HepG2 (cell line): ENCODE results near the gene SPAG9. TPM values are rescaled to one million over a fixed set of nuclear protein-coding genes. Genes with fewer than 3 reads are reported as not detected.
A peak's percentile ranks its signal among the peaks of the same experiment; 100 is the strongest.

Experiments
- ASH2L ChIP-seq: fragments of 300-600, 200-600 bp; sonication (generic); IDR thresholded peaks from 2 replicates; pipeline ENCODE4 v1.7.0; 2017; ENCODE audit warnings: low read depth, mild to moderate bottlenecking, moderate library complexity, mixed read lengths, low read length; ENCODE audit not compliant: insufficient read length
- ETV5 ChIP-seq: IDR thresholded peaks from 2 replicates; pipeline ENCODE4 v1.6.1; 2018; ENCODE audit warnings: missing biosample characterization, missing genetic modification reagents, inconsistent platforms, borderline replicate concordance
- FOXM1 ChIP-seq: sonication (generic); formaldehyde crosslinking; IDR thresholded peaks from 2 replicates; pipeline ENCODE4 v1.5.0; 2020; ENCODE audit warnings: missing genetic modification reagents
- MAF1 ChIP-seq: sonication (generic); formaldehyde crosslinking; IDR thresholded peaks from 2 replicates; pipeline ENCODE4 v1.5.0; 2020; ENCODE audit warnings: missing genetic modification reagents, borderline replicate concordance
- MEF2D ChIP-seq: sonication (generic); formaldehyde crosslinking; IDR thresholded peaks from 2 replicates; pipeline ENCODE4 v1.5.1; 2020; ENCODE audit warnings: mild to moderate bottlenecking, missing genetic modification reagents
- ZNF101 ChIP-seq: sonication (generic); formaldehyde crosslinking; IDR thresholded peaks from 2 replicates; pipeline ENCODE4 v1.4.0; 2020; ENCODE audit warnings: mild to moderate bottlenecking, low read depth, missing genetic modification reagents, borderline replicate concordance
- ZNF333 ChIP-seq: sonication (generic); formaldehyde crosslinking; IDR thresholded peaks from 2 replicates; pipeline ENCODE4 v1.4.0; 2020; ENCODE audit warnings: mild to moderate bottlenecking, missing genetic modification reagents, borderline replicate concordance
- ZNF850 ChIP-seq: sonication (generic); formaldehyde crosslinking; conservative IDR thresholded peaks from 2 replicates; pipeline ENCODE4 v1.9.0; 2021; ENCODE audit warnings: mild to moderate bottlenecking, missing genetic modification reagents
- polyA plus RNA-seq, 8 experiments: library from polyadenylated mRNA; depleted of rRNA in 3 of 8; stranded (reverse) in 7 of 8; unstranded in 1 of 8; fragments of >200 nt; fragmentation: Illumina TruSeq in 4 of 8; extraction: Trizol in 4 of 8; gene quantifications; 2 replicates each; pipeline versions ENCODE4 v1.2.1 to v1.2.3, GENCODE V29; 2011 to 2016; ENCODE audit warnings: low read depth in 4 of 8, missing spikeins in 1 of 8, mixed read lengths in 1 of 8; ENCODE audit not compliant: insufficient read depth in 1 of 8
- total RNA-seq, 5 experiments: library from RNA; depleted of rRNA; stranded (reverse); fragments of >200 nt; fragmentation: Illumina TruSeq; extraction: Trizol; gene quantifications; 2 replicates each; pipeline ENCODE4 v1.2.3, GENCODE V29; 2016; ENCODE audit warnings: low read depth in 1 of 5
- TF ChIP-seq, protein P1 (sequence below): sonication (generic); formaldehyde crosslinking; IDR thresholded peaks from 2 replicates; pipeline ENCODE4 v1.4.0; 2020; ENCODE audit warnings: missing genetic modification reagents
- TF ChIP-seq, protein P2 (sequence below): sonication (generic); formaldehyde crosslinking; IDR thresholded peaks from one replicate; pipeline ENCODE4 v1.5.1; 2020; ENCODE audit warnings: mild to moderate bottlenecking, missing genetic modification reagents; ENCODE audit errors: not compliant biosample characterization
- TF ChIP-seq, protein P3 (sequence below): sonication (generic); formaldehyde crosslinking; IDR thresholded peaks from 2 replicates; pipeline ENCODE4 v1.4.0; 2020; ENCODE audit warnings: missing genetic modification reagents
- TF ChIP-seq, protein P4 (sequence below): sonication (generic); formaldehyde crosslinking; IDR thresholded peaks from 2 replicates; pipeline ENCODE4 v1.4.0; 2020; ENCODE audit warnings: missing genetic modification reagents

Gene SPAG9
- total and polyA plus RNA-seq, 2 of the 13 experiments (the other 11 are each of a cell fraction or from before 2014, with no cell fraction given) = 43.2 to 78.6 TPM

DNA sequence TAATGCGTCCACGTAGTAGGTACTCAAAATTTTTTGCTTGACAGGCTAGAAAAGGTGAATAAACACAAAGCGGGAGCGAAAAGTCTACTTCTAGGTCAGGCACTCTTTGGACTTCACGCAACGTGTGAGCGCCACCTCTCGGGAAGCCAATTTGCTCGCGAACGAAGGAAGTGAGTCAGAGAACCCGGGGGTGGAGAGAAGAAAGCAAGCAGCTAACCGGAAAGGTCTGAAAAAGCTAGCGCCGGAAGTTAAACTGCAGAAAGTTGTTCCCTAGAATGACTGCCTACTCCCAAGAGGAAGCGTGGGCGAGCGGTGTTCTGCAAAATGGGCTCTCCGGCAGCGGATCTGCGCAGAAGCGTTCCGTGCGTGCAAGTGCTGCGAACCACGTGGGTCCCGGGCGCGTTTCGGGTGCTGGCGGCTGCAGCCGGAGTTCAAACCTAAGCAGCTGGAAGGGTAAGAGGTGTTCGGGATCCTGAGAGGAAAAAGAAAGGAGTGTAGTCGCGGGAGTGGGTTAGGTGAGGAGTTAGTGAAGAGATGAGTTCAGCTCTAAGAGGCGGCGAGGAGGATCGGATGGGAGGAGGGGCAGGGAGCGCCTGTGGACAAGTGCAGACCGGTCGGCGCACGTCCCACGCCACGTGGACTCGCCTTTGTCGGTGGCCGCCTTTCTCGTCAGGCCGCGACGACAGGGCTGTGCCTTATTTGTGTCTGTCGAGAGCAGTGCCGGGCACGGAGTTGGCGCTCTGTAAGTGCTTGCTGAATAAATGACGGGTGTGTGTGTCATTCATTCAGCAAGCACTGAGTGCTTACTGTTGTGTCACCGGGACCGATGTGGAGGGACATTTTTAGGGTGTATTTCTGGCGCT, 32.8 kb upstream of the SPAG9 start, which contains the start of gene NME1 (continued):
- peak; percentile 80 for TF ChIP-seq ZNF333
- TF ChIP-seq ZNF850 = 0 out of 2 replicates have a peak, but pooled peaks have one; percentile 72
- TF ChIP-seq FOXM1 (CRISPR knock-in tag) = peak; percentile 86; the same call in 1 of the 2 replicates
- TF ChIP-seq ZNF101 (CRISPR knock-in tag) = peak; percentile 97; the same call in 1 of the 2 replicates
- TF ChIP-seq, protein P1, sequence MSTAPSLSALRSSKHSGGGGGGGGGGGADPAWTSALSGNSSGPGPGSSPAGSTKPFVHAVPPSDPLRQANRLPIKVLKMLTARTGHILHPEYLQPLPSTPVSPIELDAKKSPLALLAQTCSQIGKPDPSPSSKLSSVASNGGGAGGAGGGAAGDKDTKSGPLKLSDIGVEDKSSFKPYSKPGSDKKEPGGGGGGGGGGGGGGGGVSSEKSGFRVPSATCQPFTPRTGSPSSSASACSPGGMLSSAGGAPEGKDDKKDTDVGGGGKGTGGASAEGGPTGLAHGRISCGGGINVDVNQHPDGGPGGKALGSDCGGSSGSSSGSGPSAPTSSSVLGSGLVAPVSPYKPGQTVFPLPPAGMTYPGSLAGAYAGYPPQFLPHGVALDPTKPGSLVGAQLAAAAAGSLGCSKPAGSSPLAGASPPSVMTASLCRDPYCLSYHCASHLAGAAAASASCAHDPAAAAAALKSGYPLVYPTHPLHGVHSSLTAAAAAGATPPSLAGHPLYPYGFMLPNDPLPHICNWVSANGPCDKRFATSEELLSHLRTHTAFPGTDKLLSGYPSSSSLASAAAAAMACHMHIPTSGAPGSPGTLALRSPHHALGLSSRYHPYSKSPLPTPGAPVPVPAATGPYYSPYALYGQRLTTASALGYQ (CRISPR knock-in tag) = peak; percentile 97
- TF ChIP-seq MEF2D = peak; percentile 97
- TF ChIP-seq, protein P2, sequence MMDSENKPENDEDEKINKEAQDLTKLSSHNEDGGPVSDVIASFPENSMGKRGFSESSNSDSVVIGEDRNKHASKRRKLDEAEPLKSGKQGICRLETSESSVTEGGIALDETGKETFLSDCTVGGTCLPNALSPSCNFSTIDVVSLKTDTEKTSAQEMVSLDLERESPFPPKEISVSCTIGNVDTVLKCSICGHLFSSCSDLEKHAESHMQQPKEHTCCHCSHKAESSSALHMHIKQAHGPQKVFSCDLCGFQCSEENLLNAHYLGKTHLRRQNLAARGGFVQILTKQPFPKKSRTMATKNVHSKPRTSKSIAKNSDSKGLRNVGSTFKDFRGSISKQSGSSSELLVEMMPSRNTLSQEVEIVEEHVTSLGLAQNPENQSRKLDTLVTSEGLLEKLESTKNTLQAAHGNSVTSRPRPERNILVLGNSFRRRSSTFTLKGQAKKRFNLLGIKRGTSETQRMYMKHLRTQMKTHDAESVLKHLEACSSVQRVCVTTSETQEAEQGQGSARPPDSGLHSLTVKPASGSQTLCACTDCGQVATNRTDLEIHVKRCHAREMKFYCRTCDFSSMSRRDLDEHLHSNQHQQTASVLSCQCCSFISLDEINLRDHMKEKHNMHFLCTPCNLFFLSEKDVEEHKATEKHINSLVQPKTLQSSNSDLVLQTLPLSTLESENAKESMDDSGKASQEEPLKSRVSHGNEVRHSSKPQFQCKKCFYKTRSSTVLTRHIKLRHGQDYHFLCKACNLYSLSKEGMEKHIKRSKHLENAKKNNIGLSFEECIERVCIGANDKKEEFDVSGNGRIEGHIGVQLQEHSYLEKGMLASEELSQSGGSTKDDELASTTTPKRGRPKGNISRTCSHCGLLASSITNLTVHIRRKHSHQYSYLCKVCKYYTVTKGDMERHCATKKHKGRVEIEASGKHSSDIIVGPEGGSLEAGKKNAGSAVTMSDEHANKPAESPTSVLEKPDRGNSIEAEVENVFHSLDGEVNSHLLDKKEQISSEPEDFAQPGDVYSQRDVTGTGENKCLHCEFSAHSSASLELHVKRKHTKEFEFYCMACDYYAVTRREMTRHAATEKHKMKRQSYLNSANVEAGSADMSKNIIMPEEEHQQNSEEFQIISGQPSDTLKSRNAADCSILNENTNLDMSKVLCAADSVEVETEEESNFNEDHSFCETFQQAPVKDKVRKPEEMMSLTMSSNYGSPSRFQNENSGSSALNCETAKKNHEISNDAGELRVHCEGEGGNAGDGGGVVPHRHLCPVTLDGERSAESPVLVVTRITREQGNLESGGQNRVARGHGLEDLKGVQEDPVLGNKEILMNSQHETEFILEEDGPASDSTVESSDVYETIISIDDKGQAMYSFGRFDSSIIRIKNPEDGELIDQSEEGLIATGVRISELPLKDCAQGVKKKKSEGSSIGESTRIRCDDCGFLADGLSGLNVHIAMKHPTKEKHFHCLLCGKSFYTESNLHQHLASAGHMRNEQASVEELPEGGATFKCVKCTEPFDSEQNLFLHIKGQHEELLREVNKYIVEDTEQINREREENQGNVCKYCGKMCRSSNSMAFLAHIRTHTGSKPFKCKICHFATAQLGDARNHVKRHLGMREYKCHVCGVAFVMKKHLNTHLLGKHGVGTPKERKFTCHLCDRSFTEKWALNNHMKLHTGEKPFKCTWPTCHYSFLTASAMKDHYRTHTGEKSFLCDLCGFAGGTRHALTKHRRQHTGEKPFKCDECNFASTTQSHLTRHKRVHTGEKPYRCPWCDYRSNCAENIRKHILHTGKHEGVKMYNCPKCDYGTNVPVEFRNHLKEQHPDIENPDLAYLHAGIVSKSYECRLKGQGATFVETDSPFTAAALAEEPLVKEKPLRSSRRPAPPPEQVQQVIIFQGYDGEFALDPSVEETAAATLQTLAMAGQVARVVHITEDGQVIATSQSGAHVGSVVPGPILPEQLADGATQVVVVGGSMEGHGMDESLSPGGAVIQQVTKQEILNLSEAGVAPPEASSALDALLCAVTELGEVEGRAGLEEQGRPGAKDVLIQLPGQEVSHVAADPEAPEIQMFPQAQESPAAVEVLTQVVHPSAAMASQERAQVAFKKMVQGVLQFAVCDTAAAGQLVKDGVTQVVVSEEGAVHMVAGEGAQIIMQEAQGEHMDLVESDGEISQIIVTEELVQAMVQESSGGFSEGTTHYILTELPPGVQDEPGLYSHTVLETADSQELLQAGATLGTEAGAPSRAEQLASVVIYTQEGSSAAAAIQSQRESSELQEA (CRISPR knock-in tag) = peak; percentile 83
- peak; percentile 97; the same call in 1 of the 2 replicates for TF ChIP-seq MAF1
- peak; percentile 96 for TF ChIP-seq ETV5
- TF ChIP-seq ASH2L = peak; percentile 100
- TF ChIP-seq, protein P3, sequence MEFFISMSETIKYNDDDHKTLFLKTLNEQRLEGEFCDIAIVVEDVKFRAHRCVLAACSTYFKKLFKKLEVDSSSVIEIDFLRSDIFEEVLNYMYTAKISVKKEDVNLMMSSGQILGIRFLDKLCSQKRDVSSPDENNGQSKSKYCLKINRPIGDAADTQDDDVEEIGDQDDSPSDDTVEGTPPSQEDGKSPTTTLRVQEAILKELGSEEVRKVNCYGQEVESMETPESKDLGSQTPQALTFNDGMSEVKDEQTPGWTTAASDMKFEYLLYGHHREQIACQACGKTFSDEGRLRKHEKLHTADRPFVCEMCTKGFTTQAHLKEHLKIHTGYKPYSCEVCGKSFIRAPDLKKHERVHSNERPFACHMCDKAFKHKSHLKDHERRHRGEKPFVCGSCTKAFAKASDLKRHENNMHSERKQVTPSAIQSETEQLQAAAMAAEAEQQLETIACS = peak; percentile 83
- TF ChIP-seq, protein P4, sequence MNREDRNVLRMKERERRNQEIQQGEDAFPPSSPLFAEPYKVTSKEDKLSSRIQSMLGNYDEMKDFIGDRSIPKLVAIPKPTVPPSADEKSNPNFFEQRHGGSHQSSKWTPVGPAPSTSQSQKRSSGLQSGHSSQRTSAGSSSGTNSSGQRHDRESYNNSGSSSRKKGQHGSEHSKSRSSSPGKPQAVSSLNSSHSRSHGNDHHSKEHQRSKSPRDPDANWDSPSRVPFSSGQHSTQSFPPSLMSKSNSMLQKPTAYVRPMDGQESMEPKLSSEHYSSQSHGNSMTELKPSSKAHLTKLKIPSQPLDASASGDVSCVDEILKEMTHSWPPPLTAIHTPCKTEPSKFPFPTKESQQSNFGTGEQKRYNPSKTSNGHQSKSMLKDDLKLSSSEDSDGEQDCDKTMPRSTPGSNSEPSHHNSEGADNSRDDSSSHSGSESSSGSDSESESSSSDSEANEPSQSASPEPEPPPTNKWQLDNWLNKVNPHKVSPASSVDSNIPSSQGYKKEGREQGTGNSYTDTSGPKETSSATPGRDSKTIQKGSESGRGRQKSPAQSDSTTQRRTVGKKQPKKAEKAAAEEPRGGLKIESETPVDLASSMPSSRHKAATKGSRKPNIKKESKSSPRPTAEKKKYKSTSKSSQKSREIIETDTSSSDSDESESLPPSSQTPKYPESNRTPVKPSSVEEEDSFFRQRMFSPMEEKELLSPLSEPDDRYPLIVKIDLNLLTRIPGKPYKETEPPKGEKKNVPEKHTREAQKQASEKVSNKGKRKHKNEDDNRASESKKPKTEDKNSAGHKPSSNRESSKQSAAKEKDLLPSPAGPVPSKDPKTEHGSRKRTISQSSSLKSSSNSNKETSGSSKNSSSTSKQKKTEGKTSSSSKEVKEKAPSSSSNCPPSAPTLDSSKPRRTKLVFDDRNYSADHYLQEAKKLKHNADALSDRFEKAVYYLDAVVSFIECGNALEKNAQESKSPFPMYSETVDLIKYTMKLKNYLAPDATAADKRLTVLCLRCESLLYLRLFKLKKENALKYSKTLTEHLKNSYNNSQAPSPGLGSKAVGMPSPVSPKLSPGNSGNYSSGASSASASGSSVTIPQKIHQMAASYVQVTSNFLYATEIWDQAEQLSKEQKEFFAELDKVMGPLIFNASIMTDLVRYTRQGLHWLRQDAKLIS (CRISPR knock-in tag) = peak; percentile 88
